HG02884 (cell line): Measurements from ENCODE around the gene NME7.

ENCODE experiments used
- ATAC-seq: cut with Tn5 transposase; IDR thresholded peaks from one replicate; pipeline ENCODE4 v1.9.1; 2021; ENCODE audit warnings: mild to moderate bottlenecking, moderate library complexity; ENCODE audit not compliant: unreplicated experiment

The NME7 gene

GRCh38 chr1:169090308-169090899 lies 277.2 kb downstream of the NME7 start:
- ATAC-seq, result peak; percentile 19

DNA sequence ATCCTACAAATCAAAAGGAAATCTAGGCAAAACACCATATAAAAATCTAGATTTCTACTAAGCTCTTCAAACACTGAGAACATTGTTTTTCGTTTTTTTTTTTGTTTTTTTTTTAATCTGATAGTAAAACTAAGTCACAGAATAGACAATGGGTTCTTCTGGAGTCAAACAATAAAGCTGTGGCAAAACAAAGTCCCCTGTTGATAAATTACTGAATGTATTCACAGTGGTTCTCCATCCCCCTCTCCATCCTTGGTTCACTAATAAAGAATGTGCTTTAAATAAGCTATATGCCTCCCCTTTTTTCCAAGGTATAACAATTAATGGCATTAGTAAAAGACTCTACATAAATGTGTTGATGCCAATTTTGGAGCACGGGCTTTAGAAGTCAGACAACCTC lies 277.8 kb downstream of the NME7 start:
- no peak for ATAC-seq

DNA sequence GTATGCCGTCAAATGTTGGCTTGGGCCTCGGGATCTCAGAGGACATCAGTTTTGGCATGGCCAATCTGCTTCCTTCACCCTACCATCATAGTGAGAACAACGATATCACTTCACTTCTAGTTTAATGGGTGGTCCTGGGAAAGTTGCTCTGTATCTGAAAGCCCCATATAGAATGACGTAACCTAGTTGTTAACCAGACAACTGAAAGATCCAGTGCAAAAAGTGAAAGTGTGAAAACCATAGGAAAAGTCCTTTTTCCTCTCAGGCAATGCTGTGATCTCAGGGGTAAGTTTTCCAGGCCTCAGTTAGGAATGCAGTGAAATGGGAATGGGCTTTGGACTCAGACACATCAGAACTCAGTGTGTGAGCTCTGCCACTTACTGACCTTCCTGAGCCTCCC lies 279.7 kb downstream of the NME7 start:
- no peak for ATAC-seq

- ATAC-seq, result no peak
Observed at GRCh38 chr1:169086603-169087455, 280.8 kb downstream of the NME7 start.

DNA sequence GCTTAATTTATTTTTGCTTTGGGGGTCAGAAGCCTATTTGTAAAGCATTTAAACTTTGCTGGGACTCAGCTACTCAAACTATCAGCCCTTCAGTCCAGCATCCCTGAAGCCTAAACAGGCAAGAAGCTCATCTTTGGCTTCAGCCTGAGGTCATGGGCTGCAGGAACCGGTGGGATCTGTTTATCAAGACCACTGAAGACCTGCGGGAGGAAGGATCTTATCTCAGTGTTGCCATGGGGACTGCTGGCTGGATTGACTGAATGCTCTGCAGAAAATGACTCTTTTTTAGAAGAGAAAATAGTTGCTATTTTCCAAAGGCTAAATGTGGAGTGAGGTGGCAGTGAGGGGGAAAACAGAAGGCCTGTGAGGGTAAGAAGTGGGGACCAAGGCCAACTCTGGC lies 281.7 kb downstream of the NME7 start:
- ATAC-seq, result no peak
